ENCODE data around the gene HUS1.
"Not testable (repeated sequence)": the region's sequence is repeated elsewhere in the genome, so short reads cannot be mapped to it uniquely, and the experiment has no call there.

The HUS1 gene

GRCh38 chr7:47988496-47989386, 9.3 kb upstream of the HUS1 start:
- peak; percentile 29 for TF ChIP-seq CTCF (IDR thresholded peaks at IDR 0.05; ENCODE audit: extremely low read depth, insufficient read depth, missing control alignments)
- in situ Hi-C loops (cut with MboI; ENCODE audit: low pct_unique_long_range_greater_than_20kb, low sequenced_read_pairs, unreplicated experiment) = loop anchor here (10.0 kb wide), 1 partner anchor 126 kb away; no protein-coding TSS in a partner anchor
- DNase-seq (ENCODE audit: low spot score) = no peak

- DNase-seq (ENCODE audit: low spot score) = no peak
- TF ChIP-seq CTCF (IDR thresholded peaks at IDR 0.05; ENCODE audit: extremely low read depth, insufficient read depth, missing control alignments) = no peak
- in situ Hi-C loops (cut with MboI; ENCODE audit: low pct_unique_long_range_greater_than_20kb, low sequenced_read_pairs, unreplicated experiment) = loop anchor here (10.0 kb wide), 1 partner anchor 132 kb away; no protein-coding TSS in a partner anchor
These were observed 3.2 kb upstream of the HUS1 start for GRCh38 chr7:47982610-47983009.

GRCh38 chr7:47980648-47981047, 1.2 kb upstream of the HUS1 start:
- not testable (repeated sequence) for DNase-seq (ENCODE audit: low spot score)
- in situ Hi-C loops (cut with MboI; ENCODE audit: low pct_unique_long_range_greater_than_20kb, low sequenced_read_pairs, unreplicated experiment) = loop anchor here (10.0 kb wide), 1 partner anchor 134 kb away; no protein-coding TSS in a partner anchor

GRCh38 chr7:47979832-47980181, 392 bp upstream of the HUS1 start:
- in situ Hi-C loops (cut with MboI; ENCODE audit: low pct_unique_long_range_greater_than_20kb, low sequenced_read_pairs, unreplicated experiment) = loop anchor here (10.0 kb wide), 1 partner anchor 135 kb away; no protein-coding TSS in a partner anchor
- DNase-seq (ENCODE audit: low spot score) = no peak
- no peak for TF ChIP-seq CTCF (IDR thresholded peaks at IDR 0.05; ENCODE audit: extremely low read depth, insufficient read depth, missing control alignments)

- in situ Hi-C loops (cut with MboI; ENCODE audit: low pct_unique_long_range_greater_than_20kb, low sequenced_read_pairs, unreplicated experiment) = no loop called here
- TF ChIP-seq CTCF (IDR thresholded peaks at IDR 0.05; ENCODE audit: extremely low read depth, insufficient read depth, missing control alignments) = no peak
- no peak for DNase-seq (ENCODE audit: low spot score)
These were observed 648 bp downstream of the HUS1 start for GRCh38 chr7:47978790-47979144.

- in situ Hi-C loops (cut with MboI; ENCODE audit: low pct_unique_long_range_greater_than_20kb, low sequenced_read_pairs, unreplicated experiment) = no loop called here
- no peak for DNase-seq (ENCODE audit: low spot score)
- TF ChIP-seq CTCF (IDR thresholded peaks at IDR 0.05; ENCODE audit: extremely low read depth, insufficient read depth, missing control alignments) = no peak
These were observed 5.7 kb downstream of the HUS1 start for GRCh38 chr7:47973739-47974138.

GRCh38 chr7:47970761-47971160, 8.7 kb downstream of the HUS1 start:
- no peak for DNase-seq (ENCODE audit: low spot score)
- in situ Hi-C loops (cut with MboI; ENCODE audit: low pct_unique_long_range_greater_than_20kb, low sequenced_read_pairs, unreplicated experiment) = no loop called here
- no peak for TF ChIP-seq CTCF (IDR thresholded peaks at IDR 0.05; ENCODE audit: extremely low read depth, insufficient read depth, missing control alignments)
